Endodermal cell (in vitro differentiated cells): Measurements from ENCODE around the gene DYTN. TPM values are rescaled to one million over a fixed set of nuclear protein-coding genes. Genes with fewer than 3 reads are reported as not detected.

Source experiments
- DNase-seq: peaks from one replicate; pipeline ENCODE4 v3.0.0-alpha.2; 2017
- H3K27ac ChIP-seq: 2 replicates; pipeline ENCODE4 v1.5.1; 2013; ENCODE audit warnings: mild to moderate bottlenecking, low read depth, low read length, moderate library complexity
- H3K27me3 ChIP-seq: 2 replicates; pipeline ENCODE4 v1.6.1; 2013; ENCODE audit warnings: mild to moderate bottlenecking, low read length, moderate library complexity; ENCODE audit not compliant: insufficient read depth, control insufficient read depth, poor library complexity, severe bottlenecking
- H3K36me3 ChIP-seq: 2 replicates; pipeline ENCODE4 v1.7.0; 2013; ENCODE audit warnings: mild to moderate bottlenecking, low read length, moderate library complexity; ENCODE audit not compliant: control insufficient read depth, insufficient read depth
- H3K4me1 ChIP-seq: one replicate; pipeline ENCODE4 v1.7.0; 2013; ENCODE audit warnings: low read length; ENCODE audit not compliant: control insufficient read depth, insufficient read depth
- H3K4me3 ChIP-seq: 2 replicates; pipeline ENCODE4 v1.5.1; 2013; ENCODE audit warnings: mild to moderate bottlenecking, low read length, moderate library complexity
- H3K9ac ChIP-seq: 2 replicates; pipeline ENCODE4 v1.6.1; 2013; ENCODE audit warnings: mild to moderate bottlenecking, low read length, moderate library complexity; ENCODE audit not compliant: poor library complexity, severe bottlenecking; ENCODE audit errors: extremely low read depth
- H3K9me3 ChIP-seq: 2 replicates; pipeline ENCODE4 v1.6.1; 2013; ENCODE audit warnings: mild to moderate bottlenecking, low read length, moderate library complexity; ENCODE audit not compliant: control insufficient read depth
- H3K27ac Mint-ChIP-seq: 2 replicates; pipeline ENCODE4 v1.8.0; 2020; ENCODE audit warnings: mixed read lengths
- H3K27me3 Mint-ChIP-seq: 2 replicates; pipeline ENCODE4 v1.8.0; 2021; ENCODE audit warnings: mild to moderate bottlenecking, mixed read lengths; ENCODE audit not compliant: insufficient read depth
- H3K36me3 Mint-ChIP-seq: 2 replicates; pipeline ENCODE4 v1.8.0; 2020; ENCODE audit warnings: low read depth, mixed read lengths
- H3K4me1 Mint-ChIP-seq: 2 replicates; pipeline ENCODE4 v1.8.0; 2020; ENCODE audit warnings: mixed read lengths
- H3K4me3 Mint-ChIP-seq: 2 replicates; pipeline ENCODE4 v1.8.0; 2020; ENCODE audit warnings: mild to moderate bottlenecking, moderate library complexity, mixed read lengths
- H3K9me3 Mint-ChIP-seq: 2 replicates; pipeline ENCODE4 v1.8.0; 2020; ENCODE audit warnings: mild to moderate bottlenecking, mixed read lengths
- WGBS, 2 experiments: methylation state at CpG; one replicate each; pipeline versions ENCODE4 v1.1.5 to v1.1.7; 2013; ENCODE audit warnings: missing lambda C conversion rate in 2 of 2, mixed read lengths in 1 of 2; ENCODE audit not compliant: insufficient coverage in 1 of 2, insufficient read length in 1 of 2; 5-methylcytosine and 5-hydroxymethylcytosine counted together
- total RNA-seq, 2 donors: library from RNA; stranded (reverse); fragmentation: NEBNext Ultra II Directional in 1 of 2; extraction: Animal tissue kit (Norgen Biotek cat#: 25700) in 1 of 2; gene quantifications; 2 replicates in 1 of 2; 3 replicates in 1 of 2; pipeline ENCODE4 v1.2.1, GENCODE V29; 2021
- TF ChIP-seq, protein P1 (sequence below): fragments of 200-600 bp; sonication (generic); conservative IDR thresholded peaks from 2 replicates; pipeline ENCODE4 v1.5.0; 2021; ENCODE audit warnings: antibody characterized with exemption, mild to moderate bottlenecking

The DYTN gene
- total RNA-seq, 2 donors from 2014 or later, result not detected

- WGBS, 2 experiments, result 39 to 43% methylated on average over 2 of the region's 2 CpGs
- TF ChIP-seq, protein P1, sequence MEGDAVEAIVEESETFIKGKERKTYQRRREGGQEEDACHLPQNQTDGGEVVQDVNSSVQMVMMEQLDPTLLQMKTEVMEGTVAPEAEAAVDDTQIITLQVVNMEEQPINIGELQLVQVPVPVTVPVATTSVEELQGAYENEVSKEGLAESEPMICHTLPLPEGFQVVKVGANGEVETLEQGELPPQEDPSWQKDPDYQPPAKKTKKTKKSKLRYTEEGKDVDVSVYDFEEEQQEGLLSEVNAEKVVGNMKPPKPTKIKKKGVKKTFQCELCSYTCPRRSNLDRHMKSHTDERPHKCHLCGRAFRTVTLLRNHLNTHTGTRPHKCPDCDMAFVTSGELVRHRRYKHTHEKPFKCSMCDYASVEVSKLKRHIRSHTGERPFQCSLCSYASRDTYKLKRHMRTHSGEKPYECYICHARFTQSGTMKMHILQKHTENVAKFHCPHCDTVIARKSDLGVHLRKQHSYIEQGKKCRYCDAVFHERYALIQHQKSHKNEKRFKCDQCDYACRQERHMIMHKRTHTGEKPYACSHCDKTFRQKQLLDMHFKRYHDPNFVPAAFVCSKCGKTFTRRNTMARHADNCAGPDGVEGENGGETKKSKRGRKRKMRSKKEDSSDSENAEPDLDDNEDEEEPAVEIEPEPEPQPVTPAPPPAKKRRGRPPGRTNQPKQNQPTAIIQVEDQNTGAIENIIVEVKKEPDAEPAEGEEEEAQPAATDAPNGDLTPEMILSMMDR, result no peak
- H3K27me3 ChIP-seq, result peaks cover 70% of the 10 kb centered on the region
Measured at GRCh38 chr2:206639636-206640035, 78.6 kb downstream of the DYTN start.

GRCh38 chr2:206635015-206635414 is 83.2 kb downstream of the DYTN start:
- no peaks in the 10 kb centered on the region for H3K4me1 ChIP-seq
- peaks cover 33% of the 10 kb centered on the region for H3K27me3 ChIP-seq
- WGBS, 2 experiments, result 85% methylated on average over 1 of the region's 1 CpG; no CpG with 5 or more reads in 1 of the 2 experiments
- no peaks in the 10 kb centered on the region for H3K9me3 Mint-ChIP-seq
- H3K4me1 Mint-ChIP-seq, result no peaks in the 10 kb centered on the region
- no peak overlapping the region for H3K27ac ChIP-seq
- H3K9me3 ChIP-seq, result no peaks in the 10 kb centered on the region
- no peaks in the 10 kb centered on the region for H3K36me3 ChIP-seq
- TF ChIP-seq, protein P1, result no peak
- no peak for DNase-seq
- no peaks in the 10 kb centered on the region for H3K36me3 Mint-ChIP-seq
- no peak overlapping the region for H3K27ac Mint-ChIP-seq
- no peak overlapping the region for H3K9ac ChIP-seq
- no peak overlapping the region for H3K4me3 ChIP-seq
- no peak overlapping the region for H3K4me3 Mint-ChIP-seq
- H3K27me3 Mint-ChIP-seq, result peaks cover 6% of the 10 kb centered on the region

More at GRCh38 chr2:206639636-206640035, 78.6 kb downstream of the DYTN start:
- peaks cover 15% of the 10 kb centered on the region for H3K27me3 Mint-ChIP-seq
- no peak for DNase-seq
- no peak overlapping the region for H3K4me3 Mint-ChIP-seq
- peaks cover 10% of the 10 kb centered on the region for H3K4me1 Mint-ChIP-seq
- Histone ChIP-seq H3K36me3 (no peaks in the 10 kb centered on the region), H3K4me3 (no peak overlapping the region), H3K9me3 (no peaks in the 10 kb centered on the region), H3K4me1 (peaks cover 3% of the 10 kb centered on the region), H3K27ac (no peak overlapping the region), H3K9ac (no peak overlapping the region)
- no peaks in the 10 kb centered on the region for H3K9me3 Mint-ChIP-seq
- no peaks in the 10 kb centered on the region for H3K36me3 Mint-ChIP-seq
- no peak overlapping the region for H3K27ac Mint-ChIP-seq

DNA sequence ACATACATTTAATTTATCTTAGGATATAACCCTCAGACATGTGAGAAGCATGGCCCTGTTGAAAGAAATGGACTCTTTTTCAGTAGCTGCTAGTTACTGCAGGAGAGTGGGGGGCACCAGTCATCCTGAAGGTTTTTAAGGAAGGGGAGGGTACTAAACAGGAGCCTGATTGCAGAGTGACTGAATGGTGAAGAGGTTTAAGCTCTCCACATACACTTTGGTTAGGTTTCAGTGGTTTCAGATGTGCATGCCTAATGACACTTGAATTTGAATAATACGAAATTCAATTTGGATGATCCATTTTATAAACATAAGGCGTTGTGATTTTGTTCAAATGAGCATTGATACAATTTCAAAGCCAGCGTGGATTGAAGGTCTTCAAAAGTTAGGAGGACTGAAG is 86.9 kb downstream of the DYTN start:
- DNase-seq, result no peak
- H3K27ac Mint-ChIP-seq, result no peak overlapping the region
- WGBS, 2 experiments, result 47% methylated on average over 3 of the region's 3 CpGs; no CpG with 5 or more reads in 1 of the 2 experiments
- TF ChIP-seq, protein P1, result no peak
- peaks cover 14% of the 10 kb centered on the region for H3K27me3 Mint-ChIP-seq
- no peaks in the 10 kb centered on the region for H3K36me3 ChIP-seq
- no peaks in the 10 kb centered on the region for H3K36me3 Mint-ChIP-seq
- H3K4me1 Mint-ChIP-seq, result no peaks in the 10 kb centered on the region
- H3K27ac ChIP-seq, result no peak overlapping the region
- no peak overlapping the region for H3K4me3 ChIP-seq
- no peak overlapping the region for H3K4me3 Mint-ChIP-seq
- no peak overlapping the region for H3K9ac ChIP-seq
- H3K4me1 ChIP-seq, result no peaks in the 10 kb centered on the region
- H3K9me3 ChIP-seq, result no peaks in the 10 kb centered on the region
- no peaks in the 10 kb centered on the region for H3K9me3 Mint-ChIP-seq
- H3K27me3 ChIP-seq, result peaks cover 9% of the 10 kb centered on the region
